NCI-H1105 (cell line): ENCODE data around the gene IP6K3.

Experiments used
- DNase-seq: peaks from one replicate; lab custom pipeline; 2025; lab: John Stamatoyannopoulos, UW

Gene IP6K3

DNA sequence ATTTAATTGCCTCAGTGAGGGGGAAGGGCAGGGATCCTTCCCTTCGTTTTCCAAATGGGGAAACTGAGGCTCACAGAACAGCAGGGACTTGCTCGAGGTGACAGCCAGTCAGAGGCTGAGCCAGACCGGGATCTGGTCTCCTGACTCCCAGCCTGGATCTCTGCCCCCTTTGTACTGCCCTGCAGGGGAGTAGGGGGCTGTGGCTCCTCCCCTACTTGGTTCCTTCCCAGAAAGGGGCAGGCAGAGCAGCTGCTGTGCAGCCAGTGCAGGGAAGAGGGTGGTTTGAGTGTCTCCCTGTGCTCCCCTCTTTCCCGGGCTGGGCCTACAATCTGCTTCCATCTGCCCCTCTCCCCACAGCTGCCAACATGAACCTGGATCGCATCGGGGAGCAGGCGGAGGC is 72.9 kb downstream of the IP6K3 start:
- no peak for DNase-seq

DNA sequence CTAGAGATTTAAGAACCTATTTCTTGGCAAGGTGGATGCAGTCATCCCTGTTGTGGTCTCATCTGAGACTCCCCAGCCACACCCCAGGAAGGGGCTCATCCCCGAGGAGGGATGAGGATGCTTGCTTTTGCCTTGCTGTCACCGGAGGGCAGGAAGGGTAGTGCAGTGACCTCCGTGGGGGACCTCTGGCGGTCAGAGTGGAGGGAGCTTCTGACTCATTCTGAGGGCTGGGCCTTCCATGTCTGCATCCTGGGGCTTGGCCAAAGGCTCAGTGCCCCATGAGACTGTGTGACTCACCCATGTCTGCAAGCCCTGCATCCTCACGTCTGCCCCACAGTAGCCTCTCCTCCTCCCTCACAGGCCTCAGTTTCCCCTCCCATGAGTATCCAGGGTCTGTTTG is 73.9 kb downstream of the IP6K3 start:
- no peak for DNase-seq

DNA sequence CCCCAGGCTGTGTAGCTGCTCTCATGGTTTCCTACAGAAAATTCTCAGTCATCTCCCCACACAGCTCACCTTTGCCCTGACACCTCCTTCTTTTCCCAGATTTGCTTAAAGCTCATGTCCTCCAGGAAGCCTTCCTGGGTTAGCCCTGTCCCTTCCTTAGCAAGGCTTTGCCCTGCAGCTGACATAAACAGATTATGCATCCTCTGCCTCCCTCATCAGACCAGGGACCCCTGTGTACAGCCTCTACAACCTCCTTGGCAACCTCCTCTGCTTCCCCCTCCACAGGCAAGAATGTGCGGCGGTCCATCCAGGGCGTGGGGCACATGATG is 75.0 kb downstream of the IP6K3 start:
- no peak for DNase-seq
